ENCODE measurements around the gene MSANTD2. TPM values are rescaled to one million over a fixed set of nuclear protein-coding genes. Genes with fewer than 3 reads are reported as not detected.

The MSANTD2 gene
- total RNA-seq, 1 donor from 2014 or later = 11.9 TPM

- no peak for DNase-seq
These were observed 47.6 kb downstream of the MSANTD2 start for GRCh38 chr11:124752471-124753102.

GRCh38 chr11:124751741-124752470 is 48.3 kb downstream of the MSANTD2 start, which contains the start of gene VSIG2:
Gene VSIG2, minus strand, starts transcription at chr11:124752255. Its CDS starts 118 bp downstream, at chr11:124752137.
- no peak for DNase-seq

GRCh38 chr11:124751391-124751740 is 48.8 kb downstream of the MSANTD2 start:
- no peak for DNase-seq

GRCh38 chr11:124749912-124750311 is 50.3 kb downstream of the MSANTD2 start:
- DNase-seq = no peak

GRCh38 chr11:124748481-124749343 is 51.5 kb downstream of the MSANTD2 start:
- peak; percentile 91 for DNase-seq

GRCh38 chr11:124748100-124748418 is 52.1 kb downstream of the MSANTD2 start:
- no peak for DNase-seq

GRCh38 chr11:124747406-124748099 is 52.7 kb downstream of the MSANTD2 start:
- peak; percentile 77 for DNase-seq

GRCh38 chr11:124746621-124747243 is 53.5 kb downstream of the MSANTD2 start:
- peak; percentile 93 for DNase-seq

- no peak for DNase-seq
These were observed 54.2 kb downstream of the MSANTD2 start for GRCh38 chr11:124745835-124746620.

GRCh38 chr11:124745270-124745834 is 54.9 kb downstream of the MSANTD2 start:
- DNase-seq = no peak

GRCh38 chr11:124743050-124743449 is 57.2 kb downstream of the MSANTD2 start:
- DNase-seq = no peak

GRCh38 chr11:124742555-124742954 is 57.7 kb downstream of the MSANTD2 start:
- DNase-seq = no peak

- peak; percentile 75 for DNase-seq
These were observed 59.8 kb downstream of the MSANTD2 start for GRCh38 chr11:124740277-124740882.

- DNase-seq = peak; percentile 93
These were observed 60.5 kb downstream of the MSANTD2 start, which contains the start of gene NRGN for GRCh38 chr11:124739479-124740276. Gene NRGN, plus strand, starts transcription at chr11:124739942. Its CDS starts 143 bp downstream, at chr11:124740085.

- no peak for DNase-seq
These were observed 61.3 kb downstream of the MSANTD2 start for GRCh38 chr11:124738713-124739478.

GRCh38 chr11:124737638-124738305 is 62.4 kb downstream of the MSANTD2 start:
- no peak for DNase-seq

GRCh38 chr11:124736736-124737135 is 63.5 kb downstream of the MSANTD2 start:
- DNase-seq = no peak

GRCh38 chr11:124732230-124732629 is 68.0 kb downstream of the MSANTD2 start:
- no peak for DNase-seq

All from dermis blood vessel endothelial cell (primary cell).